Measurements from ENCODE around the gene MCC.

DNA sequence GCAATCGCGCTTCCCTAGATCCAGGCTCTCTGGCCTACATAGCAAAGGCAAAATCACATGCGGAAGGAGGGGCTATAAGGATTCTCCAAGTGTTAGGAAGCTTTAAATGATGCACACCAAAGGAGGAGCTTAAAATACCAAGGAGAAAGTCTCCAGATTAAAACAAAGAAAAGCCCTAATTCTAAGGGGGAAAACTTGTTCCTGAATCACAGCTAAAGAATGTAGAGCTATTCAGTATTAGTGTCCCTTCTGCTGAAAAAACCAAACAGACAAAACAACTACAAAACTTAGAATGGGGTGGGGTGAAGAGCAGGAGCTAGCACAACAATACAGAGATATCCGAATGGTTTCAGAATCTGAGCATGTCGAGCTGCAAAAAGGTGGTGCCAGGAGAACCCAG lies 297.9 kb downstream of the MCC start:
- TF ChIP-seq EP300 (IDR thresholded peaks at IDR 0.05; ENCODE audit: borderline replicate concordance) = no peak
- no peak for TF ChIP-seq FOXM1 (IDR thresholded peaks at IDR 0.05; ENCODE audit: borderline replicate concordance, low read depth)
- TF ChIP-seq YY1 (IDR thresholded peaks at IDR 0.05; ENCODE audit: low read depth) = no peak
- TF ChIP-seq RAD21 (IDR thresholded peaks at IDR 0.05; ENCODE audit: low read depth) = no peak
- no peak for TF ChIP-seq TCF12 (IDR thresholded peaks at IDR 0.05; ENCODE audit: low read depth)
- TF ChIP-seq, protein P1, sequence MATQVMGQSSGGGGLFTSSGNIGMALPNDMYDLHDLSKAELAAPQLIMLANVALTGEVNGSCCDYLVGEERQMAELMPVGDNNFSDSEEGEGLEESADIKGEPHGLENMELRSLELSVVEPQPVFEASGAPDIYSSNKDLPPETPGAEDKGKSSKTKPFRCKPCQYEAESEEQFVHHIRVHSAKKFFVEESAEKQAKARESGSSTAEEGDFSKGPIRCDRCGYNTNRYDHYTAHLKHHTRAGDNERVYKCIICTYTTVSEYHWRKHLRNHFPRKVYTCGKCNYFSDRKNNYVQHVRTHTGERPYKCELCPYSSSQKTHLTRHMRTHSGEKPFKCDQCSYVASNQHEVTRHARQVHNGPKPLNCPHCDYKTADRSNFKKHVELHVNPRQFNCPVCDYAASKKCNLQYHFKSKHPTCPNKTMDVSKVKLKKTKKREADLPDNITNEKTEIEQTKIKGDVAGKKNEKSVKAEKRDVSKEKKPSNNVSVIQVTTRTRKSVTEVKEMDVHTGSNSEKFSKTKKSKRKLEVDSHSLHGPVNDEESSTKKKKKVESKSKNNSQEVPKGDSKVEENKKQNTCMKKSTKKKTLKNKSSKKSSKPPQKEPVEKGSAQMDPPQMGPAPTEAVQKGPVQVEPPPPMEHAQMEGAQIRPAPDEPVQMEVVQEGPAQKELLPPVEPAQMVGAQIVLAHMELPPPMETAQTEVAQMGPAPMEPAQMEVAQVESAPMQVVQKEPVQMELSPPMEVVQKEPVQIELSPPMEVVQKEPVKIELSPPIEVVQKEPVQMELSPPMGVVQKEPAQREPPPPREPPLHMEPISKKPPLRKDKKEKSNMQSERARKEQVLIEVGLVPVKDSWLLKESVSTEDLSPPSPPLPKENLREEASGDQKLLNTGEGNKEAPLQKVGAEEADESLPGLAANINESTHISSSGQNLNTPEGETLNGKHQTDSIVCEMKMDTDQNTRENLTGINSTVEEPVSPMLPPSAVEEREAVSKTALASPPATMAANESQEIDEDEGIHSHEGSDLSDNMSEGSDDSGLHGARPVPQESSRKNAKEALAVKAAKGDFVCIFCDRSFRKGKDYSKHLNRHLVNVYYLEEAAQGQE (IDR thresholded peaks at IDR 0.05; ENCODE audit: low read depth) = no peak
- TF ChIP-seq CEBPB (IDR thresholded peaks at IDR 0.05) = no peak
- no peak for TF ChIP-seq TAF1 (IDR thresholded peaks at IDR 0.05; ENCODE audit: low read depth)
- TF ChIP-seq CREB1 (IDR thresholded peaks at IDR 0.05; ENCODE audit: low read depth) = no peak
- no peak for TF ChIP-seq TEAD4 (IDR thresholded peaks at IDR 0.05)
- no peak for TF ChIP-seq NFIC (IDR thresholded peaks at IDR 0.05)
- TF ChIP-seq, protein P2, sequence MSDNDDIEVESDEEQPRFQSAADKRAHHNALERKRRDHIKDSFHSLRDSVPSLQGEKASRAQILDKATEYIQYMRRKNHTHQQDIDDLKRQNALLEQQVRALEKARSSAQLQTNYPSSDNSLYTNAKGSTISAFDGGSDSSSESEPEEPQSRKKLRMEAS (IDR thresholded peaks at IDR 0.05) = no peak

All from Ishikawa (cell line).